Parathyroid adenoma (tissue), 2 donors: ENCODE data around the gene PLEKHA1.

Experiments
- H2AFZ ChIP-seq: fragments of 300-600 bp; sonication (generic); one replicate; pipeline ENCODE4 v1.7.0; 2017; ENCODE audit warnings: antibody characterized with exemption, mild to moderate bottlenecking
- H3K27ac ChIP-seq: fragments of 300-600 bp; sonication (generic); one replicate; pipeline ENCODE4 v1.7.0; 2017
- H3K27me3 ChIP-seq: fragments of 300-600 bp; sonication (generic); one replicate; pipeline ENCODE4 v1.7.0; 2017; ENCODE audit warnings: low read length; ENCODE audit not compliant: control insufficient read depth, insufficient read depth
- H3K36me3 ChIP-seq: fragments of 300-600 bp; sonication (generic); one replicate; pipeline ENCODE4 v1.7.0; 2017; ENCODE audit warnings: low read length; ENCODE audit not compliant: control insufficient read depth, insufficient read depth
- H3K4me1 ChIP-seq: fragments of 300-600 bp; sonication (generic); one replicate; pipeline ENCODE4 v1.7.0; 2017; ENCODE audit warnings: control low read depth
- H3K4me2 ChIP-seq: fragments of 300-600 bp; sonication (generic); one replicate; pipeline ENCODE4 v1.7.0; 2017; ENCODE audit warnings: low read length
- H3K4me3 ChIP-seq: fragments of 300-600 bp; sonication (generic); one replicate; pipeline ENCODE4 v1.7.0; 2017; ENCODE audit warnings: low read depth, low read length
- H3K79me2 ChIP-seq: fragments of 300-600 bp; sonication (generic); one replicate; pipeline ENCODE4 v1.7.0; 2017; ENCODE audit warnings: control low read depth
- H3K9ac ChIP-seq: fragments of 300-600 bp; sonication (generic); one replicate; pipeline ENCODE4 v1.7.0; 2017; ENCODE audit warnings: mild to moderate bottlenecking
- H3K9me3 ChIP-seq: fragments of 300-600 bp; sonication (generic); one replicate; pipeline ENCODE4 v1.7.0; 2017; ENCODE audit warnings: low read length; ENCODE audit not compliant: control insufficient read depth
- TF ChIP-seq, protein P1 (sequence below): fragments of 300-600 bp; sonication (generic); IDR thresholded peaks from one replicate; pipeline ENCODE4 v1.7.0; 2017; ENCODE audit warnings: antibody characterized with exemption, mild to moderate bottlenecking
- donor health status: primary hyperparathyroidism.

Gene PLEKHA1

DNA sequence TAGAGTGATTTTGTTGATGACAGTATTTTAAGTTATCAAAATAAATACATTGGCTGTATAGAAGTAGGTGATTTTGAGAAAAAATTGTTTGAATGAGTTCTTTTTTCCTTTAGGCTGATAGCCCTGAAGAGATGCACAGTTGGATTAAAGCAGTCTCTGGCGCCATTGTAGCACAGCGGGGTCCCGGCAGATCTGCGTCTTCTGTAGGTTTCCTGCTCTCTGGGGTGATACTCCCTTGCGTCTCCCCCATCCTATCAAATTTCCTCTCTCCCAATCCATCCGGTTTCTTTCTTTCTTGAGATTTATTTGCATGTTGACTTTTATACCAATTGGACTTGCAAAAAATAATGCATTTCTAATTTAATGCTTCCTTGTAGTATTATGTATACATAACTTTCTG is 52.3 kb downstream of the PLEKHA1 start:
- no peaks in the 10 kb centered on the region for H3K27me3 ChIP-seq
- H2AFZ ChIP-seq = no peak overlapping the region
- H3K27ac ChIP-seq = no peak overlapping the region
- TF ChIP-seq, protein P1, sequence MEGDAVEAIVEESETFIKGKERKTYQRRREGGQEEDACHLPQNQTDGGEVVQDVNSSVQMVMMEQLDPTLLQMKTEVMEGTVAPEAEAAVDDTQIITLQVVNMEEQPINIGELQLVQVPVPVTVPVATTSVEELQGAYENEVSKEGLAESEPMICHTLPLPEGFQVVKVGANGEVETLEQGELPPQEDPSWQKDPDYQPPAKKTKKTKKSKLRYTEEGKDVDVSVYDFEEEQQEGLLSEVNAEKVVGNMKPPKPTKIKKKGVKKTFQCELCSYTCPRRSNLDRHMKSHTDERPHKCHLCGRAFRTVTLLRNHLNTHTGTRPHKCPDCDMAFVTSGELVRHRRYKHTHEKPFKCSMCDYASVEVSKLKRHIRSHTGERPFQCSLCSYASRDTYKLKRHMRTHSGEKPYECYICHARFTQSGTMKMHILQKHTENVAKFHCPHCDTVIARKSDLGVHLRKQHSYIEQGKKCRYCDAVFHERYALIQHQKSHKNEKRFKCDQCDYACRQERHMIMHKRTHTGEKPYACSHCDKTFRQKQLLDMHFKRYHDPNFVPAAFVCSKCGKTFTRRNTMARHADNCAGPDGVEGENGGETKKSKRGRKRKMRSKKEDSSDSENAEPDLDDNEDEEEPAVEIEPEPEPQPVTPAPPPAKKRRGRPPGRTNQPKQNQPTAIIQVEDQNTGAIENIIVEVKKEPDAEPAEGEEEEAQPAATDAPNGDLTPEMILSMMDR = no peak
- H3K4me3 ChIP-seq = no peak overlapping the region
- no peaks in the 10 kb centered on the region for H3K9me3 ChIP-seq
- H3K4me1 ChIP-seq = no peaks in the 10 kb centered on the region
- H3K4me2 ChIP-seq = no peak overlapping the region
- no peaks in the 10 kb centered on the region for H3K36me3 ChIP-seq
- no peaks in the 10 kb centered on the region for H3K79me2 ChIP-seq
- H3K9ac ChIP-seq = no peak overlapping the region

DNA sequence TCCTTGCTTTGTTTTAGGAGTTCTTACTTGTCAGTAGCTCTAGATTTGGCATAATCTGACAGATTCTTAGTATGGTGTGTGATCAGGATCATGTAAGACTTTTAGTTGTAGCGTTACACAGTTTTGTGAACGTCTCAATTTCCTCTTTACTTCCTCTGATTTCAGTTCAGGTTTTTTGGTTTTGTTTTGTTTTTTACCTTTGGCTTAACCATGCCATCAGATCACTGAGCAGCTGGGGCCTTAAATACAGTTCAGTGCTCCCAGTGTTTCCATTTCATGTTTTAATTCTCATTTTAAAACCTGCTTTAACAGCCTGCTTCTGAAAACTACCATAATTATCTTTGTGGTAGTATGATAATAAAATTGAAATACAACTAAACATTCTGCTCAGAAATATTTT is 52.8 kb downstream of the PLEKHA1 start:
- no peaks in the 10 kb centered on the region for H3K4me1 ChIP-seq
- no peak overlapping the region for H3K27ac ChIP-seq
- no peaks in the 10 kb centered on the region for H3K36me3 ChIP-seq
- no peak overlapping the region for H3K9ac ChIP-seq
- H3K9me3 ChIP-seq = no peaks in the 10 kb centered on the region
- H3K79me2 ChIP-seq = no peaks in the 10 kb centered on the region
- no peaks in the 10 kb centered on the region for H3K27me3 ChIP-seq
- TF ChIP-seq, protein P1 = no peak
- no peak overlapping the region for H2AFZ ChIP-seq
- no peak overlapping the region for H3K4me2 ChIP-seq
- H3K4me3 ChIP-seq = no peak overlapping the region

DNA sequence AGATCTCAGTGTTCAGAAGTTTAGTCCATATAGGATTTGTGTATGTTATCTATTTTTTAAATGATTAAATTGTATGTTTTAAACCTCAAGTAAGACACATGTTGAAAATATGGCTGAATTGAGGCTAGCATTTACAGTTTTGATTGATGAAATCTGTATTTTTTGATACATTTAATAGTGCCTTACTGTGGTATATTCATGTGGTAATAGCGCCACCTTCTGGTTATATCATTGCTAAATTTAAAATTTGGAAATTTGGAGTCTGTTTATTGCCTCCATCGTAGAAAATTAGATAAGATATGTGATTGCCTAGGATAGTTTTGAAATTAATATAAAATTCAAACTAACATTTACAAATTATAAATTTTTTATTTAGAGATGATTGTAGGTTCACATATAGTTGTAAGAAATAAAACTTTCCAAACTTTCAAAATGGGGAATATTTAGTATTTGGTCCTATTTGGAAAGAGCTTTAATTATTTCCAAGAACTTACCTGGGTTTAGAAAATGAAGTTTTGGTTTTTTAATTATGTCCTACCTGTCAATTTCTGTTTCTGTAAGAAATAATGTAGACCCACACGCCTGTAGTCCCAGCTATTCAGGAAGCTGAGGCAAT is 60.8 kb downstream of the PLEKHA1 start:
- H3K27ac ChIP-seq = no peak overlapping the region
- TF ChIP-seq, protein P1 = peak; percentile 74

DNA sequence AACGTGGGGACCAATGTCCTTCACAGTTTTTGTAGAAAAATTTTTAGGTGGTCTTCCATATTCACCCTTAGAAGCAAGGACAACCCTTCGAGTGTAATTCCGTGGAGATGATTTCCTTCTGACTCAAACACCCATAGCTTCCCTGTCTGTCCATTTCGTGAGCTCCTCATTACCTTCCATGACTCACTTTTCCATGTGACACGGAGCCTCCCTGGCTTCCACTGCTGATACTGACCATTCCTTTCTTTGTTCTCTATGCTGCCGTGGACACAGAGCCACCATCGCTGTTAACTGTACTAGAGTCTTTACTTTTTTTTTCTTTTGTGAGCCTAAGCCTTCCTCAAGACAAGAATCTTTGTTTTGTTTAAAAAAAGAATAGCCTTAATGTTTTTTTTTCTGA is 67.5 kb downstream of the PLEKHA1 start:
- Histone ChIP-seq H3K27ac (no peak overlapping the region), H3K36me3 (no peaks in the 10 kb centered on the region), H3K4me3 (no peak overlapping the region), H3K4me2 (no peak overlapping the region), H3K27me3 (no peaks in the 10 kb centered on the region), H3K9ac (no peak overlapping the region), H3K9me3 (no peaks in the 10 kb centered on the region), H3K4me1 (no peaks in the 10 kb centered on the region), H3K79me2 (no peaks in the 10 kb centered on the region), H2AFZ (no peak overlapping the region)
- TF ChIP-seq, protein P1 = no peak

More for the DNA sequence above, 60.8 kb downstream of the PLEKHA1 start:
- Histone ChIP-seq H3K27me3 (no peaks in the 10 kb centered on the region), H3K4me2 (no peak overlapping the region), H3K9ac (no peak overlapping the region), H3K4me1 (no peaks in the 10 kb centered on the region), H3K79me2 (no peaks in the 10 kb centered on the region), H3K4me3 (no peak overlapping the region), H3K36me3 (no peaks in the 10 kb centered on the region), H3K9me3 (no peaks in the 10 kb centered on the region), H2AFZ (no peak overlapping the region)

DNA sequence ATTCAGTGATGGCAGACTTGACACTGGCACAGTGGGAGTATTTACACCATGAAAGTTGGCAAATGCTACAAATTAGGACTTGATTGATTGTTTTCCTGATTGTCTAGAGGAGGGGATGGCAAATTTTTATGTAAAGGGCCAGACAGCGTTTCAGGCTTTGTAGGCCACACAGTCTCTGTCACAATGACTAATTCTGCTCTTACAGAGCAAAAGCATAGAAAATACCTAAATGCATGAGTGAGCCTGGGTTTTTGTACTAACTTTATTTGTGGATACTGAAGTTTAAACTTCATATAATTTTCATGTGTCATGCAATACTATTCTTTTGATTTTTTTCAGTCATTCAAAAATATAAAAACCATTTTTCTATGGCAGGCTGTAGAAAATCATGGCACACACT is 71.0 kb downstream of the PLEKHA1 start:
- H2AFZ ChIP-seq = no peak overlapping the region
- H3K27me3 ChIP-seq = no peaks in the 10 kb centered on the region
- no peaks in the 10 kb centered on the region for H3K36me3 ChIP-seq
- TF ChIP-seq, protein P1 = no peak
- no peaks in the 10 kb centered on the region for H3K9me3 ChIP-seq
- H3K4me2 ChIP-seq = no peak overlapping the region
- H3K9ac ChIP-seq = no peak overlapping the region
- H3K4me3 ChIP-seq = no peak overlapping the region
- no peaks in the 10 kb centered on the region for H3K4me1 ChIP-seq
- no peak overlapping the region for H3K27ac ChIP-seq
- H3K79me2 ChIP-seq = no peaks in the 10 kb centered on the region
